HG03432 (cell line): ENCODE data around the gene NRG4.
A peak's percentile ranks its signal among the peaks of the same experiment; 100 is the strongest.
"Not testable (repeated sequence)": the region's sequence is repeated elsewhere in the genome, so short reads cannot be mapped to it uniquely, and the experiment has no call there.

Experiments used
- ATAC-seq: cut with Tn5 transposase; IDR thresholded peaks from one replicate; pipeline ENCODE4 v1.9.1; 2021; ENCODE audit warnings: mild to moderate bottlenecking, moderate library complexity; ENCODE audit not compliant: unreplicated experiment

The NRG4 gene, protein sequence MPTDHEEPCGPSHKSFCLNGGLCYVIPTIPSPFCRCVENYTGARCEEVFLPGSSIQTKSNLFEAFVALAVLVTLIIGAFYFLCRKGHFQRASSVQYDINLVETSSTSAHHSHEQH

DNA sequence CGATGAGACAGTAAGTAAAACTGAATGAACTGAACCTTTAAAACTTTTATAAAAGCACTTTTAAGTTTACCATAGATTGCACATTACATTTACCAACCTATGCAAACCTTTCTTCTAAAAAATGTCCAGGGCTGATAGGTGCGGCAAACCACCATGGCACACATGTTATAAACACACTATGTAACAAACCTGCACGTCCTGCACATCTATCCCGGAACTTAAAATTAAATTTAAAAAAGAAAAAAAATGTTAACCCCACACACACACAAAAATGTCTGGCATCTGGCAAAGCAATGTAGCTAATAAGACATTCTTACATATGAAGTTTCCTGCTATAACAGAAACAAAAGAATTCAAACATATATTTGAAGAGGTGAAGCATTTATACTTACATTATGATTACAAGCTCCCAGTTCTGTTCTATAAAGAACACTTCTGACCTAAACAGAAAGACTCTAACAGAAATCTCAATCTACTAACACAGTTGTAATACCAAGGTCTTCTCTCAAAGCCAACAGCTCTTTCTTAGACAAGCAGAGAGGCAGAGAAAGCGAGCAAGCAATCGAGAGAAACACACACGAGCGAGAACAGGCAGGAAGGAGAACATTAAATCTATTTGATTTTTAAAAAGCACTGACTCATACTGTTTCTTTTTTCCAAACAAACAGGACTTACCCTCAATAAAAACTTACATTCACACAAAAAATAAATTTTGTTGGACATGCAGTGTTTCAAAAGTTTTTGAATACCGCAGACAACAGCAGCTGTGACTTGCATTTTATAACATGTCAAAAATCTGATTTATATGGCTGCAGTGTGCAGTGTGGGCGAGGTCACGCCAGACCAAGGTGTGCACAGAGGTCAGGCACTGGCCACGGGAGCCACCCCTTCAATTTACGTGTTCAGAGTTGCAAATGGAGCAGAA lies at the start of gene NRG4:
NRG4 (minus strand) TSS at position 798 of the 925 bp plus-strand sequence. CDS start 1,194 bp downstream, outside the sequence.
- ATAC-seq = no peak

DNA sequence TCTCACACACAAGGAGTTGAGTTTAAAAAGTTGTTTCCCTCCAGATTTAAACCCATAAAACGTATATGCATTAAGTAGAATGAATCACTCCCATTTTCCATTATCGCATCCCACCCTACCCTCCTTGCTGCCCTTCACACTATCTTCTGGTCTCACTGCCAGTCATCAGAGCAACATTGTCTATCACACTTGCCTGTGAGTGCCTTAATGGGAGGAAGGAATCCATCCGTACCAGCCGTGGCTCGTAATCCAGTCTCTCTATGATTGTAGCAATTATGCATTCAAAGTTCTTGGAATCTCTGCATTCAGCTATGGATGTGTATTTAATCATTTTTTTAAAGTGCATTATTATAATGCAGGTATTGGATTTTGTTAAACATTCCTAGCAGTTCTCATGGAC lies 49.5 kb upstream of the NRG4 start:
- no peak for ATAC-seq

- peak; percentile 3 for ATAC-seq
Observed at GRCh38 chr15:76060118-76060989, 48.1 kb upstream of the NRG4 start.

- peak; percentile 38 for ATAC-seq
Observed at GRCh38 chr15:76059320-76060117, 47.3 kb upstream of the NRG4 start, which contains the start of gene TMEM266. TSS of gene TMEM266 (plus strand) at chr15:76059985. CDS start at chr15:76134264, 74,279 bp downstream.

GRCh38 chr15:76058714-76059319 lies 46.6 kb upstream of the NRG4 start:
- peak; percentile 14 for ATAC-seq

- ATAC-seq = peak; percentile 18
Observed at GRCh38 chr15:76057332-76058000, 45.2 kb upstream of the NRG4 start.

DNA sequence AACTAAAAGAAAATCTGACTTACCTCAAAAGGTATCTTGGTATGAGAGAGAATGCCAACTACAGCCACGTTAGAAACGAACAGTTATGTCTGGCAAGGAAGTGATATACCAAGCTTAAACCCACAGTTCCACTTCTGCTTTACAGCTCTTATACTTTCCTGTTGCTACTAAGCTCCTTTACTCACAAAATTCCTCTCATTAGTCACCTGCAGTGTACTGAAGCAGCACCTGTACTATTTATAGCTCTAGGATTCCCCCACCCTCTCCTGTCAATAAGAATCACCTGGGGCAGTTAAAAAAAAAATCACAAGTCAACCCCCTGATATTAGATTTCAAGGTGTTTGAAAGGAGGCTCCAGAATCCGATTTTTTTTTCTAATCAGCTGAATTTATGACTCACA lies 44.7 kb upstream of the NRG4 start:
- peak; percentile 63 for ATAC-seq

- not testable (repeated sequence) for ATAC-seq
Observed at GRCh38 chr15:76054201-76054600, 42.0 kb upstream of the NRG4 start.

- ATAC-seq = no peak
Observed at GRCh38 chr15:76038512-76038911, 26.3 kb upstream of the NRG4 start.

DNA sequence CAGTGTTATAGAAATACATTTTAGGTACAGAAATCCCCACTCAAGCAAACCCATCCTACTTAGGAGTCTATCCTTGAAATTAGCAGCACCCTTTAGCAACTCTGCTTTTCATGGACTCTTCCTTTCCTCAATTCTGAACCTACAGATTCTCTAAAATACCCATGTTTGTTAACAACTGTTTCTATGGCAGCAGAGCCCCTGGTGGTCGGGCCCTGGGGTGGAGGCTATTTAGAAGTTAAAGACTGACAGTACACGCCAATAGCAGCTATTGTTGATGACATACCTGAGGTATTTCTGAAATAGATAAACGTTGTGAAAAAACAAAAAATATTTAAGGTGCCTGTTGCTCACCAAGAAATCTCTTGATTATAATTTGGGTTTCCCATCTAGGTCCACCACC lies 23.4 kb upstream of the NRG4 start:
- no peak for ATAC-seq

DNA sequence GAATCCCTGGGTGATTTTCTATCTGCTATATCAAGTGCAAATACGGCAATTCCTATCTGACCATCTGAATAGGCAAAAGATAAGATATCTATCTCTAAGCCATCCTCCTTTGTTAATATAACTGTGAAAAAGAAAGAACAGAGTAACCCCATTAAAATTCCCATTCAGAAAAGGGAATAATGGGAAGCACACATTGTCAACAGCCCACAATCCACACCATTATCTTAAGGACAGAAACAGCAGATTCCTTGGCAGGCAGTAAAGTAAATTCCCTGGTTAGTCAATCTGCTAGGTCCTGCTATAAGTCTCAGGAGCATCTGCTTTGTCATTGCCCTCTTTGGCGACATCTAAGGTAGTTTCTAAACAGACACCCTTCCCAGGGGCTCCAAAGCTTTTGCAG lies 21.9 kb upstream of the NRG4 start:
- ATAC-seq = no peak

GRCh38 chr15:76033438-76033837 lies 21.2 kb upstream of the NRG4 start:
- no peak for ATAC-seq

DNA sequence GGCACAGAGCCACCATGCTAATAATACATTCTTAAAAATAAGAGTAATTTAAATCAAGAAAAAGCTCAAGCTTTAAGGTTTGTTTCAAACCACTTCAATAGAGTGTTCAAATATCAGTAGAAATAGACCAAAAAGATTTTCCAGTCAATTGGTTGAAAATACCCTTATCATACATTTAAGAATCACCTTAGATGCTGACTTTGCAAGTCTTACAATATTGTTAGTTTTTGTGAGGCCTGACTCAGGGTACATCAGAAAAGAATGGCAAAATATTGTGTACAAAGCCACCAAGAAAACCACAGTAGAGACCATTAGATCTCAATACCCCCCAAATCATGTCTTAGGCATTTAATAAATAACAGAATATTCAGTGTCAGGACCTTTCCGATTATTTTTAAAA lies 19.8 kb upstream of the NRG4 start:
- no peak for ATAC-seq

DNA sequence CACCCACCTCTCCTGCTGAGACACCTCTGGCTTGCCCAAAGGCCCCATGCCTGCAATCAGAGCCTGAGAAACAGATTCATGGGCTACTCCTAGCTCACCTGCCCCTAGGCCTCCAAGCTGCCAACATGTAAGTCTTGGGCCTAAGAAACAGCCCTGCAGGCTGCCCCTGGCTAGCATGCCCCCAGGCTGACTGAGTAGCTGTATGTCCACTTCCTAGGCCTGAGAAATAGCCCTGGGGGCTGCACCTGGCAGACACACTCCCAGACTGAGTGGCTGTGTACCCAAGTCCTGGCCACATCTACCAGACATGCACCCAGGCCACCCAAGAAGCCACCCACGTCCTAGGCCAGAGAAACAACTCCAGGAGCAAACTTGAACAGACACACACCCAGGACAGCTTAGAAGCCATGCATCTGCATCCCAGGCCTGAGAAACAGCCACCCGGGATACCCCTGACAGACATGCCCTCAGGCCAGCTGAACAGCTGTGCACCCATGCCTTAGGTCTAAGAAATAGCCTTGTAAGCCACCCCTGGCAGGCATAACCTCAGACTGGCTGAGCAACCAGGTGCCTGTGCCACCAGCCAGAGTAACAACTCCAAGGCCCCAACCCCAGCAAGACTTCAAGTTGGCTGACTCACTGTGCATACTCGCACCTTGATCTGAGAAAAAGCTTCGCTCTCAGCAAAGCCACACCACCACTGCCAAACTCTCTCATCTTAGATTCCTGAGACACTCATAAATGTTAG lies 12.0 kb upstream of the NRG4 start:
- ATAC-seq = no peak

DNA sequence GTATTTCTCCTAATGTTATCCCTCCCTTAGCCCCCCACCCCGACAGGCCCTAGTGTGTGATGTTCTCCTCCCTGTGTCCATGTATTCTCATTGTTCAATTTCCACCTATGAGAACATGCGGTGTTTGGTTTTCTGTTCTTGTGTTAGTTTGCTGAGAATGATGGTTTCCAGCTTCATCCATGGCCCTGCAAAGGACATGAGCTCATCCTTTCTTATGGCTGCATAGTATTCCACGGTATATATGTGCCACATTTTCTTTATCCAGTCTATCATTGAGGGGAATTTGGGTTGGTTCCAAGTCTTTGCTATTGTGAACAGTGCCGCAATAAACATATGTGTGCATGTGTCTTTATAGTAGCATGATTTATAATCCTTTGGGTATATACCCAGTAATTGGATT lies 1.2 kb upstream of the NRG4 start:
- ATAC-seq = not testable (repeated sequence)

GRCh38 chr15:76010613-76011012 lies 1.6 kb downstream of the NRG4 start:
- ATAC-seq = no peak

GRCh38 chr15:76006136-76006778 lies 6.0 kb downstream of the NRG4 start:
- no peak for ATAC-seq

DNA sequence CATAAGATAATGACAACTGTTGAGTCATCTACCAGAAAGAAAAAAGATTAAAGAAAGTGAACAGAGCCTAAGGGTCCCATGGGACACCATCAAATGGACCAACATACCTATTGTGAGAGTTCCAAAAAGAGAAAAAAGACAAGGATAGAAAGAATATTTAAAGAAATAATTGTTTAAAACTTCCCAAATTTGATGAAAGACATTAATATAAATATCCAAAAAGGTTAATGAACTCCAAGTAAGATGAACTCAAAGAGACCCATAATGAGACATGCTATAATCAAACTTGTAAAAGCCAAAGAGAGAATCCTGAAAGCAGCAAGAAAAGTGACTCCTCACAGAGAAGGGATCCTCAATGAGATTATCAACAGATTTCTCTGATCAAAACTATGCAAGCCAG lies 8.9 kb downstream of the NRG4 start:
- no peak for ATAC-seq
